Mammary epithelial cell (primary cell): Measurements from ENCODE around the gene CDC40.

Experiments used
- CTCF ChIP-seq, 2 donors: IDR thresholded peaks in 1 of 2; conservative IDR thresholded peaks in 1 of 2; 2 replicates each; pipeline ENCODE4 v1.5.1; 2011 to 2012; ENCODE audit warnings: inconsistent platforms in 2 of 2, low read length in 2 of 2, mild to moderate bottlenecking in 2 of 2, control low read depth in 1 of 2, low read depth in 1 of 2; ENCODE audit not compliant: insufficient read depth in 1 of 2; ENCODE audit errors: extremely low read depth in 1 of 2
- EZH2 ChIP-seq: IDR thresholded peaks from 2 replicates; pipeline ENCODE4 v1.6.1; 2012; ENCODE audit warnings: low read length, inconsistent platforms, borderline replicate concordance

DNA sequence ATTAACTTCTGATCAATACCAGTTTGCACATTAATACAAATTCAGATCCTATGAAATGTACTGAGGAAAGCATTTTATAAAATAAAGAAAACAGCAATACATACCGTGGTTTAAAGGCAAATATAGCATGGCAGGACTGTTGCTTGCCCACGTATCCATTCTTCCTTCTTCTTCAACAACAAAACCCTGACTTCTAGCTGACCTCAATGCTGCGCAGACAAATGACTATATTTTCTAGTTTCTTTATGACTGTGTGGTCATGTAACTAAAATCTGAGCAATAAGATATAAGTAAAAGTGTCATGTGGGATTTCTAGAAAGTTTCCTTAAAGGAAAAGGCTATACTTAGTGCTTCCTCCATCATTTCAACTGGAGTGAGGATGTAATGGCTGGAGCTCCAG is 85.0 kb downstream of the CDC40 start:
- TF ChIP-seq CTCF (conservative IDR thresholded peaks at IDR 0.05 in 1 of 2, IDR thresholded peaks at IDR 0.05 in 1 of 2; ENCODE audit: extremely low read depth in 1 of 2, insufficient read depth in 1 of 2, low read depth in 1 of 2, low read length in 2 of 2): no peak
- no peak for TF ChIP-seq EZH2
